Stomach (tissue), 4 donors: ENCODE results near the gene VOPP1.

Experiments
- CTCF ChIP-seq, 7 experiments: fragments of 450-650 bp in 4 of 7; fragments of 200-600 bp in 3 of 7; sonication (generic) in 3 of 7; IDR thresholded peaks; one replicate each; pipeline ENCODE4 v1.5.1; 2016 to 2019; ENCODE audit warnings: antibody characterized with exemption in 7 of 7, control low read depth in 2 of 7, mild to moderate bottlenecking in 1 of 7
- EP300 ChIP-seq: sonication (generic); formaldehyde crosslinking; IDR thresholded peaks from one replicate; pipeline ENCODE4 v1.6.1; 2017; ENCODE audit warnings: antibody characterized with exemption
- POLR2A ChIP-seq, 4 donors: fragments of 450-650 bp; IDR thresholded peaks; one replicate each; pipeline ENCODE4 v1.6.1; 2016; ENCODE audit warnings: antibody characterized with exemption in 4 of 4, control low read depth in 2 of 4, mild to moderate bottlenecking in 1 of 4, moderate library complexity in 1 of 4
- POLR2AphosphoS5 ChIP-seq, 3 donors: sonication (generic); formaldehyde crosslinking; IDR thresholded peaks; one replicate each; pipeline ENCODE4 v1.6.1; 2016; ENCODE audit warnings: antibody characterized with exemption in 3 of 3

- TF ChIP-seq POLR2A (IDR thresholded peaks at IDR 0.05) (no peak), CTCF (IDR thresholded peaks at IDR 0.05) (no peak), EP300 (no peak), POLR2AphosphoS5 (IDR thresholded peaks at IDR 0.05) (no peak)
Observed at GRCh38 chr7:55545496-55545895, 26.8 kb downstream of the VOPP1 start.
